Mesenchymal stem cell (in vitro differentiated cells and primary cell): ENCODE results near the gene SATB1. TPM values are rescaled to one million over a fixed set of nuclear protein-coding genes. Genes with fewer than 3 reads are reported as not detected.
A peak's percentile ranks its signal among the peaks of the same experiment; 100 is the strongest.

Experiments used
- DNase-seq: peaks from one replicate; pipeline ENCODE4 v3.0.0-alpha.2; 2013
- H2AFZ ChIP-seq: one replicate; pipeline ENCODE4 v1.6.1; 2013; ENCODE audit warnings: low read depth, mild to moderate bottlenecking, control low read depth, inconsistent platforms, low read length, moderate library complexity
- H2AK5ac ChIP-seq: 2 replicates; pipeline ENCODE4 v1.6.1; 2013; ENCODE audit warnings: low read length, moderate library complexity, mild to moderate bottlenecking, inconsistent platforms; ENCODE audit not compliant: severe bottlenecking
- H2BK120ac ChIP-seq: one replicate; pipeline ENCODE4 v1.6.1; 2013; ENCODE audit warnings: low read depth, mild to moderate bottlenecking, inconsistent platforms, low read length, moderate library complexity
- H2BK12ac ChIP-seq, 2 experiments: one replicate each; pipeline ENCODE4 v1.6.1; 2013; ENCODE audit warnings: inconsistent platforms in 2 of 2, low read length in 2 of 2, mild to moderate bottlenecking in 2 of 2, moderate library complexity in 2 of 2, control low read depth in 1 of 2
- H2BK15ac ChIP-seq: one replicate; pipeline ENCODE4 v1.6.1; 2013; ENCODE audit warnings: mild to moderate bottlenecking, low read depth, inconsistent platforms; ENCODE audit not compliant: poor library complexity, severe bottlenecking
- H2BK5ac ChIP-seq: 2 replicates; pipeline ENCODE4 v1.6.1; 2013; ENCODE audit warnings: low read depth, mild to moderate bottlenecking, low read length, control low read depth, inconsistent platforms; ENCODE audit not compliant: poor library complexity, severe bottlenecking
- H3K14ac ChIP-seq, 2 experiments: one replicate each; pipeline ENCODE4 v1.6.1; 2013; ENCODE audit warnings: inconsistent platforms in 2 of 2, low read length in 2 of 2, control low read depth in 1 of 2, mild to moderate bottlenecking in 1 of 2, moderate library complexity in 1 of 2
- H3K18ac ChIP-seq, 2 experiments: one replicate each; pipeline ENCODE4 v1.6.1; 2013; ENCODE audit warnings: inconsistent platforms in 2 of 2, low read length in 2 of 2, control low read depth in 1 of 2, low read depth in 1 of 2, mild to moderate bottlenecking in 1 of 2
- H3K23ac ChIP-seq, 2 experiments: one replicate each; pipeline ENCODE4 v1.6.1; 2013; ENCODE audit warnings: inconsistent platforms in 2 of 2, low read length in 2 of 2, mild to moderate bottlenecking in 2 of 2, moderate library complexity in 2 of 2, control low read depth in 1 of 2
- H3K27ac ChIP-seq: 2 replicates; pipeline ENCODE4 v1.5.1; 2013; ENCODE audit warnings: mild to moderate bottlenecking, moderate library complexity, low read length, control low read depth, inconsistent platforms; ENCODE audit not compliant: poor library complexity, severe bottlenecking
- H3K27me3 ChIP-seq, 2 experiments: 2 replicates each; pipeline versions ENCODE4 v1.6.1 to v1.7.0; 2013; ENCODE audit warnings: low read length in 2 of 2, mild to moderate bottlenecking in 2 of 2, moderate library complexity in 2 of 2, control low read depth in 1 of 2, inconsistent platforms in 1 of 2; ENCODE audit not compliant: control insufficient read depth in 1 of 2, insufficient read depth in 1 of 2
- H3K36me3 ChIP-seq, 2 experiments: 2 replicates each; pipeline versions ENCODE4 v1.6.1 to v1.7.0; 2013; ENCODE audit warnings: low read length in 2 of 2, control low read depth in 1 of 2, inconsistent platforms in 1 of 2, low read depth in 1 of 2, mild to moderate bottlenecking in 1 of 2; ENCODE audit not compliant: insufficient read depth in 2 of 2, control insufficient read depth in 1 of 2
- H3K4ac ChIP-seq, 2 experiments: one replicate each; pipeline ENCODE4 v1.6.1; 2013; ENCODE audit warnings: inconsistent platforms in 2 of 2, low read length in 2 of 2, mild to moderate bottlenecking in 2 of 2, moderate library complexity in 2 of 2, control low read depth in 1 of 2, low read depth in 1 of 2
- H3K4me1 ChIP-seq: 2 replicates; pipeline ENCODE4 v1.6.1; 2013; ENCODE audit warnings: low read depth, low read length, control low read depth; ENCODE audit not compliant: control insufficient read depth, insufficient read depth
- H3K4me2 ChIP-seq: 2 replicates; pipeline ENCODE4 v1.6.1; 2013; ENCODE audit warnings: low read length, mild to moderate bottlenecking, inconsistent platforms; ENCODE audit not compliant: poor library complexity, severe bottlenecking
- H3K4me3 ChIP-seq, 2 experiments: 2 replicates each; pipeline versions ENCODE4 v1.5.1 to v1.7.0; 2013; ENCODE audit warnings: low read length in 2 of 2, mild to moderate bottlenecking in 2 of 2, control low read depth in 1 of 2, low read depth in 1 of 2; ENCODE audit not compliant: insufficient read depth in 1 of 2
- H3K79me1 ChIP-seq: replicated peaks from 2 replicates; pipeline ENCODE4 v1.6.1; 2013; ENCODE audit warnings: mild to moderate bottlenecking, control low read depth, low read length, inconsistent platforms; ENCODE audit not compliant: poor library complexity, severe bottlenecking
- H3K9ac ChIP-seq: 2 replicates; pipeline ENCODE4 v1.7.0; 2013; ENCODE audit warnings: mild to moderate bottlenecking, low read length, moderate library complexity
- H3K9me3 ChIP-seq: 2 replicates; pipeline ENCODE4 v1.7.0; 2013; ENCODE audit warnings: mild to moderate bottlenecking, low read length; ENCODE audit not compliant: control insufficient read depth
- H4K8ac ChIP-seq: one replicate; pipeline ENCODE4 v1.6.1; 2013; ENCODE audit warnings: inconsistent platforms, mild to moderate bottlenecking, low read length, moderate library complexity
- H4K91ac ChIP-seq: one replicate; pipeline ENCODE4 v1.6.1; 2013; ENCODE audit warnings: mild to moderate bottlenecking, low read length, inconsistent platforms
- WGBS: methylation state at CpG from one replicate; pipeline ENCODE4 v1.1.7; 2013; ENCODE audit warnings: mixed read lengths; 5-methylcytosine and 5-hydroxymethylcytosine counted together
- polyA plus RNA-seq, 2 experiments: library from polyadenylated mRNA; stranded (reverse); fragments of 200-250 nt; gene quantifications; one replicate each; pipeline ENCODE4 v1.2.3, GENCODE V29; 2013

The SATB1 gene
- polyA plus RNA-seq (2013, experiment 1 of 2): 6.3 TPM
- polyA plus RNA-seq (2013, experiment 2 of 2): 6.4 TPM

GRCh38 chr3:18424729-18425640, at the start of gene SATB1:
SATB1 (minus strand) TSS chr3:18425339; CDS start chr3:18420967, 4,372 bp downstream.
- Histone ChIP-seq H3K36me3 (peaks cover 0 to 7% of the 10 kb centered on the region in 2 experiments), H3K4me3 (peak within 1 kb of the TSS; percentile 80 to 90)

GRCh38 chr3:18474202-18474601, 49.1 kb upstream of the SATB1 start:
- no CpG with 5 or more reads among the region's 2 CpGs for WGBS
- H2AFZ ChIP-seq: no peak overlapping the region
- no peak overlapping the region for H4K91ac ChIP-seq
- no peak overlapping the region for H2BK12ac ChIP-seq
- H3K79me1 ChIP-seq: no peaks in the 10 kb centered on the region
- H2BK5ac ChIP-seq: no peak overlapping the region
- H2BK120ac ChIP-seq: no peak overlapping the region
- no peak overlapping the region for H3K14ac ChIP-seq
- no peak overlapping the region for H3K27ac ChIP-seq
- no peak overlapping the region for H3K4me2 ChIP-seq
- H3K27me3 ChIP-seq: no peaks in the 10 kb centered on the region
- H3K9me3 ChIP-seq: no peaks in the 10 kb centered on the region
- H3K4ac ChIP-seq: no peak overlapping the region
- H3K4me3 ChIP-seq: no peak overlapping the region
- H3K18ac ChIP-seq: no peak overlapping the region
- no peak overlapping the region for H2BK15ac ChIP-seq
- no peak overlapping the region for H4K8ac ChIP-seq
- no peak overlapping the region for H3K9ac ChIP-seq
- H2AK5ac ChIP-seq: no peak overlapping the region
- no peaks in the 10 kb centered on the region for H3K36me3 ChIP-seq
- H3K23ac ChIP-seq: no peak overlapping the region
- H3K4me1 ChIP-seq: no peaks in the 10 kb centered on the region
- DNase-seq: no peak

More at GRCh38 chr3:18424729-18425640, at the start of gene SATB1:
- DNase-seq: peak; percentile 69
- H2BK12ac ChIP-seq: peak within 1 kb of the TSS in 1 of 2 experiments; percentile 59
- under 1% methylated on average over 55 of the region's 89 CpGs for WGBS
- H2BK120ac ChIP-seq: peak within 1 kb of the TSS; percentile 73
- H3K14ac ChIP-seq: peak within 1 kb of the TSS; percentile 3 to 60
- no peaks in the 10 kb centered on the region for H3K4me1 ChIP-seq
- H3K9me3 ChIP-seq: no peaks in the 10 kb centered on the region
- H3K4ac ChIP-seq: peak within 1 kb of the TSS in 1 of 2 experiments; percentile 73
- peak within 1 kb of the TSS in 1 of 2 experiments; percentile 89 for H3K23ac ChIP-seq
- no peak within 1 kb of the TSS for H3K27ac ChIP-seq
- H2BK15ac ChIP-seq: peak within 1 kb of the TSS; percentile 80
- no peak within 1 kb of the TSS for H2AK5ac ChIP-seq
- H3K18ac ChIP-seq: peak within 1 kb of the TSS; percentile 70 to 80
- H3K9ac ChIP-seq: peak within 1 kb of the TSS; percentile 91
- H3K79me1 ChIP-seq: no peaks in the 10 kb centered on the region
- peak within 1 kb of the TSS; percentile 55 for H4K8ac ChIP-seq
- peaks cover 0 to 7% of the 10 kb centered on the region in 2 experiments for H3K27me3 ChIP-seq
- H2BK5ac ChIP-seq: peak within 1 kb of the TSS; percentile 11
- no peak within 1 kb of the TSS for H4K91ac ChIP-seq
- peak within 1 kb of the TSS; percentile 82 for H2AFZ ChIP-seq
- peak within 1 kb of the TSS; percentile 97 for H3K4me2 ChIP-seq

GRCh38 chr3:18469775-18470174, 44.6 kb upstream of the SATB1 start:
- H3K18ac ChIP-seq: no peak overlapping the region
- no peak for DNase-seq
- no peak overlapping the region for H3K9ac ChIP-seq
- no peak overlapping the region for H3K4me3 ChIP-seq
- H2BK12ac ChIP-seq: no peak overlapping the region
- H4K91ac ChIP-seq: no peak overlapping the region
- no peak overlapping the region for H3K4ac ChIP-seq
- H3K79me1 ChIP-seq: no peaks in the 10 kb centered on the region
- H3K23ac ChIP-seq: no peak overlapping the region
- no peaks in the 10 kb centered on the region for H3K4me1 ChIP-seq
- no peak overlapping the region for H2BK15ac ChIP-seq
- no peak overlapping the region for H3K27ac ChIP-seq
- no peaks in the 10 kb centered on the region for H3K36me3 ChIP-seq
- H3K4me2 ChIP-seq: no peak overlapping the region
- no peak overlapping the region for H4K8ac ChIP-seq
- no peak overlapping the region for H2AK5ac ChIP-seq
- no peak overlapping the region for H2BK120ac ChIP-seq
- 63% methylated on average over 1 of the region's 1 CpG for WGBS
- H3K14ac ChIP-seq: no peak overlapping the region
- no peak overlapping the region for H2AFZ ChIP-seq
- no peaks in the 10 kb centered on the region for H3K27me3 ChIP-seq
- H2BK5ac ChIP-seq: no peak overlapping the region
- H3K9me3 ChIP-seq: no peaks in the 10 kb centered on the region

- no peak overlapping the region for H2BK12ac ChIP-seq
- WGBS: 88% methylated on average over 1 of the region's 1 CpG
Measured at GRCh38 chr3:18466136-18466535, 41.0 kb upstream of the SATB1 start.

More at GRCh38 chr3:18466136-18466535, 41.0 kb upstream of the SATB1 start:
- H3K18ac ChIP-seq: no peak overlapping the region
- no peak overlapping the region for H3K4me3 ChIP-seq
- H3K27me3 ChIP-seq: no peaks in the 10 kb centered on the region
- no peak overlapping the region for H3K9ac ChIP-seq
- no peak overlapping the region for H2BK15ac ChIP-seq
- H3K4me2 ChIP-seq: no peak overlapping the region
- H3K4me1 ChIP-seq: no peaks in the 10 kb centered on the region
- no peak overlapping the region for H2AFZ ChIP-seq
- no peak overlapping the region for H3K27ac ChIP-seq
- H4K8ac ChIP-seq: no peak overlapping the region
- H3K14ac ChIP-seq: no peak overlapping the region
- no peak overlapping the region for H3K23ac ChIP-seq
- no peak overlapping the region for H2AK5ac ChIP-seq
- H2BK120ac ChIP-seq: no peak overlapping the region
- no peak overlapping the region for H3K4ac ChIP-seq
- no peak for DNase-seq
- no peaks in the 10 kb centered on the region for H3K79me1 ChIP-seq
- H3K9me3 ChIP-seq: peaks cover 12% of the 10 kb centered on the region
- H4K91ac ChIP-seq: no peak overlapping the region
- H3K36me3 ChIP-seq: no peaks in the 10 kb centered on the region
- no peak overlapping the region for H2BK5ac ChIP-seq
